Measurements from ENCODE around the gene OR2Y1.
"Not testable (repeated sequence)": the region's sequence is repeated elsewhere in the genome, so short reads cannot be mapped to it uniquely, and the experiment has no call there.

Gene OR2Y1, protein sequence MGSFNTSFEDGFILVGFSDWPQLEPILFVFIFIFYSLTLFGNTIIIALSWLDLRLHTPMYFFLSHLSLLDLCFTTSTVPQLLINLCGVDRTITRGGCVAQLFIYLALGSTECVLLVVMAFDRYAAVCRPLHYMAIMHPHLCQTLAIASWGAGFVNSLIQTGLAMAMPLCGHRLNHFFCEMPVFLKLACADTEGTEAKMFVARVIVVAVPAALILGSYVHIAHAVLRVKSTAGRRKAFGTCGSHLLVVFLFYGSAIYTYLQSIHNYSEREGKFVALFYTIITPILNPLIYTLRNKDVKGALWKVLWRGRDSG

GRCh38 chr5:180739958-180740357 is at the start of gene OR2Y1:
Gene OR2Y1 (minus strand): TSS chr5:180740058. CDS start chr5:180740058, 0 bp downstream.
- no peak for DNase-seq (ENCODE audit: low spot score)

GRCh38 chr5:180788651-180789410 is 49.0 kb upstream of the OR2Y1 start:
- DNase-seq (ENCODE audit: low spot score): not testable (repeated sequence)

DNA sequence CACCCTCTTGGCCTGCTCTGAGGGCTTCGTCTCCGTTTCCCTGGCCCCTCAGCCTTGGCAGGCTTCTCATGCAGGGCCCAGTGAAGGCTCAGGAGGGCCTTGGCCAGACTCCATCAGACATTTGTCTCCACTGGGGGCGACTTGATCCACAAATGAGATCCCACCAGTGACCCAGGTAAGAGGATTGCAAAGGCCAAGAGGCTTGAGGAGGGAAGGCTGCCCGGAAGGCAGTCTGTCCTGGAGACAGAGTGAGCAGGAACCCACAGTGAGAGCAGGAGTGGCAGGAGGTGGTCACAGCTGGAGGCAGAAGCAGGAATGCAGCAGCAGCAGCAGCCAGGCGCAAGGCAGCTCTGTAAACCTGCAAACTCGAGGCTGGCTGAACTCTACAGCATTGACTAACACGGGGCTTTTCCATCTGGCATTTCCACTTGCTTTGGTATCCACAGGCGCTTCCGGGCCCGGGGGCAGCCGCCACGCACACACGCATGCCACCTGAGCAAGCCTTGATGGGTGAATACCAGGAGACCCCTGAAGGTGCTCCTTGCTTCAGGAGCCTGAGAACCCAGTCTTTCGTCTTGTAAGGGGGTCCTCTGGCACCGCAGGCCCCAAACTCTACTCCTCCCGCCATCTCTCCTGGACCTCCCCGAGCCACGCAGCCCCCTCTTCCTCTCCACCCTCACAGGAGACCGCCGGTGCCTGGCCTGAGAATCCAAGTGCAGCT is 48.0 kb upstream of the OR2Y1 start:
- no peak for DNase-seq (ENCODE audit: low spot score)

- DNase-seq (ENCODE audit: low spot score): peak; percentile 8
Observed at GRCh38 chr5:180786531-180787398, 46.9 kb upstream of the OR2Y1 start.

DNA sequence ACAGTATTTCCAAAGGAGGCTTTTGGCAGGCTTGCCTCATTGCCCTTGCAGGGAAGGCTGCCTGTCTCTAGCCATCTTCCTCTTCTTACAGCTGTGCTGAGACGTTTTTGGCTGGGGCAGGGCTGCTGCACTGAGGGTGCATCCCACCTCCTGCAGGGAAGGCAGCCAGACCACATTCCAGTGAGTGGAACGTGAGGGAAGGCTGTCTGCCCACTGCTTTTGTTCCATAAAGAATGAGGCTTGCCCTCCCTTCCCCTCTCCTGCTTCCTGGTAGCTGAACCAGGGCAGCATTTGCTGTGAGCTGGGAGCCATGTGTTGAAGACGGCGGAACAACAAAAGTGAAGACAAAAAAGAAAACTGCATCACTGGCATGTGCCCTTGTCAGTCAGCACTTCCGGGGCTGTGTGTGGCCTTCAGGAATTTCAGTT is 46.0 kb upstream of the OR2Y1 start:
- peak; percentile 72 for DNase-seq (ENCODE audit: low spot score)

- DNase-seq (ENCODE audit: low spot score): peak; percentile 63
Observed at GRCh38 chr5:180785121-180785781, 45.4 kb upstream of the OR2Y1 start.

GRCh38 chr5:180784497-180785097 is 44.7 kb upstream of the OR2Y1 start:
- DNase-seq (ENCODE audit: low spot score): peak; percentile 89

DNA sequence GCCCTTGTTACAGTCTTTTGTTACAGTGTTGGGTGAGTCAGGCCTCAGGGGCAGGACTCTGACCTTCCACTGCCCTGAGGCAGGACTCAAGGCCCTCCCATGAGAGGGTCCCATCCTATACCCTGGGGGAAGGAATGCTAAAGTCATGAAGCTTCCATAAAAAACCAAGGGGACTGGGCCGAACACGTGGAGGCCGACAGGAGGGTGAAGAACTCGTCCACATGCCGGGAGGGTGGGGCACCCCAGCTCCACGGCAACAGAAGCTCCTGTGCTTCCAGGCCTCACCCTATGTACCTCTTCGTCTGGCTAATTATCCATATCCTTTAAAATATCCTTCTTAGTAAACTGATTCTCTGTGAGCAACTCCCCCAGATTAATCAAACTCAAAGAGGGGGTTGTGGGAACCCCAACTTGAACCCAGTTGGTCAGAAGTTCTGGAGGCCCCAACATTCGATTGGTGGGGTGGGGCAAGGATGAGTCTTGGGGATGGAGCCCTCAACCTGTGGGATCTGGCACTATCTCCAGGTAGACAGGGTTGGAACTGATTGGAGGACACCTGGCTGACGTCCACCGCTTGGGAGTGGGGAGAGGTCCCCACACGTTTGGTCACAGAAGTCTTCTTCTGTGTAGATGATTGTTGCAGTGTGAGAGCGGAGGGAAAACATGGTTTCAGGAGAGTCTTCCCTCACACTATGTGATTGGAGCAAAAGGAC is 43.6 kb upstream of the OR2Y1 start:
- DNase-seq (ENCODE audit: low spot score): no peak

DNA sequence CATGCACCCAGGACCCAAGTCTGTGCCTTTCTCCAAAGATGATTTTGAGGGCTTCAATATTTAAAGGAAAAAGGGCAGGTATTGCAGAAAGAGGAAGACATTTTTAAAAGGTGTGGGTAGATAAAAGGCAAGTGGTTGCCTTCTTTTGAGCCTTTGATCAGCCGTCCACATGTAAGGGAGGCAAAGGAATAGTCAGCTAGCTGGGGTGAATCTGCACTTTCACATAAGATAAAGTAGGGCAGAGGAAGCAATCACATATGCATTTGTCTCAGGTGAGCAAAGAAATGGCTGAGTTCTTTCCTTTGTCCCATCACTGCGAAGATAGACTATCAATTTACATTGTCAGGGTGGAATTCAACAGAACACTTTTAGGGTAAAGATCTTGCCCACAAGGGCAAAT is 42.9 kb upstream of the OR2Y1 start:
- DNase-seq (ENCODE audit: low spot score): no peak

DNA sequence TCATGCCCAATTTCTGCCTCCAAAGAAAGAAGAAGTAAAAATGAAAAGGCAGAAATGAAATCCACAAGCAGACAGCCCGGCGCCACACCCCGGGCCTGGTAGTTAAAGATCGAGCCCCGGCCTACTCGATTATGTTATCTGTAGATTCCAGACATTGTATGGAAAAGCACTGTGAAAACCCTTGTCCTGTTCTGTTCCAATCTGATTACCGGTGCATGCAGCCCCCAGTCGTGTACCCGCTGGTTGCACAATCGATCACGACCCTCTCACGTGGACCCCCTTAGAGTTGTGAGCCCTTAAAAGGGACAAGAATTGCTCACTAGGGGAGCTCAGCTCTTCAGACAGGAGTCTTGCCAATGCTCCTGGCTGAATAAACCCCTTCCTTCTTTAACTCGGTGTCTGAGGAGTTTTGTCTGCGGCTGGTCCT is 42.1 kb upstream of the OR2Y1 start:
- not testable (repeated sequence) for DNase-seq (ENCODE audit: low spot score)

GRCh38 chr5:180779985-180780610 is 40.2 kb upstream of the OR2Y1 start:
- DNase-seq (ENCODE audit: low spot score): no peak

DNA sequence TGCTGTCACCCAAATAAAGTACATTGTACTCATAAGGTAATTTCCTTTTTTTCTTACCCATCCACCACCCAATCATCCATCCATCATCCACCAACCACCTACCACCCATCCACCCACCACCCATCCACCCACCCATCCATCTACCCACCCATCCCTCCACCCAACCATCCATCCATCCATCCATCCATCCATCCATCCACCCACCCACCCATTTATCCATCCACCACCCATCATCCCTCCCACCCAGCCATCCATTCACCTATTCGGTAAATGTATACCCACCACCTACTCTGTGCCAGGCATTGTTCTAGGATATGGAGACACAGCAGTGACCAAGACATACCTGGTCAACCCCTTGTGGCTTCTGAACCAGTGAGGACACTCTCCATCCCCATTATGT is 37.6 kb upstream of the OR2Y1 start:
- no peak for DNase-seq (ENCODE audit: low spot score)

- DNase-seq (ENCODE audit: low spot score): no peak
Observed at GRCh38 chr5:180776376-180776775, 36.5 kb upstream of the OR2Y1 start.

DNA sequence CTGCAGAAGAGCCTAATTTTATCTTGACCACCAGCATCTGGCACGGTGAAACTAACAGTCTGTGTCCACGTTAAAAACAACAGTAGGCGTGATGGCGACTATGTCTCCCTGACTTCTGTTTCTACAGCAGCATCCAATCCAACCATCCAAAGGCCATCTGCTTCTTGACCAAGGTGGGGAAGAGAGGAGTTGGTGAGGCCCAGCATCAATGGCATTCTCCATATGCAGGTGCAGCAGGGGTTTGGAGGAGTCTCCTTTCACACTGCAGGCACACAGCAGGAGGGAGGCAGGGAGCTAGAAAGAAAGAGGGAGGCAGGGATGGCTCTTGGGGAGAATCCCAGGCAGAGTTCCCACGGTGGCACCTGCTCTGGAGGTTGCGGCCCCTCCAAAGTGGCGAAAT is 35.8 kb upstream of the OR2Y1 start:
- DNase-seq (ENCODE audit: low spot score): no peak

- DNase-seq (ENCODE audit: low spot score): no peak
Observed at GRCh38 chr5:180771839-180772238, 32.0 kb upstream of the OR2Y1 start.

DNA sequence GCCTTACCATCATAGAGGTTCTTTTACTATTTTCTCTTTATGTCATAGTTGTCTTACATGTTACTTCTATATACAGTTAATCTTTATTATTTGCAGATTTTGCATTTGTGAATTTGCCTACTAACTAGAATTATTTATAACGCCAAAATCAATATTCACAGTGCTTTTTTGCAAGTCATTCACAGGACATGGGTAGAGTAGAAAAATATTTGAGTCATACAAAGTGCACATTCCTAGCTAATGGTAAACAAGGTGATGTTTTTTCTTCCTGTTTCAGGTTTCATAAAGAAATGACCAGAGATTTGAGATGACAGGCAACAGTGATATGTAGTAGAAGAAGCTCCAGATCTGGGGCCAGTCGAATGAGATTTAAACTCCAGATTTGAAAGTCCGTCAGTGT is 30.0 kb upstream of the OR2Y1 start:
- no peak for DNase-seq (ENCODE audit: low spot score)

GRCh38 chr5:180755601-180756000 is 15.7 kb upstream of the OR2Y1 start:
- DNase-seq (ENCODE audit: low spot score): no peak

DNA sequence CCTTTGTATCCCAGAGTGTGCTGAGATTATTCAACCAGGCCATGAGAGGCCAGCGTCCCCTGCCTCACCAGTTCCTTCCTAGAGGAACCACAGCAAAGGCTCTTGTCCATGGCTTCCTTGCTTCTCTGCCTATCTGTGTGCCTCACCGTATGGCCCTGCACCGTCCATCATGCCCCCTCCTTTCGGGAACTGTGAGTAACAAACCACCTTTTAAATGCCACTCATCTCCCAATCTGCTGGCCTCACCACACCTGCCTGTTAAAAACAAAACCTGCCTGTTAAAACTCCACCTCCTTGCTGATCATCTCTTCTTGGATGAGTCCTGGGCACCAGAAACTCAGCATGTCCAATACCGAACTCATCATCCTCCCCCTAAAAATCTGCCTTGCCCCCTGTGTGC is 4.4 kb upstream of the OR2Y1 start:
- DNase-seq (ENCODE audit: low spot score): no peak

DNA sequence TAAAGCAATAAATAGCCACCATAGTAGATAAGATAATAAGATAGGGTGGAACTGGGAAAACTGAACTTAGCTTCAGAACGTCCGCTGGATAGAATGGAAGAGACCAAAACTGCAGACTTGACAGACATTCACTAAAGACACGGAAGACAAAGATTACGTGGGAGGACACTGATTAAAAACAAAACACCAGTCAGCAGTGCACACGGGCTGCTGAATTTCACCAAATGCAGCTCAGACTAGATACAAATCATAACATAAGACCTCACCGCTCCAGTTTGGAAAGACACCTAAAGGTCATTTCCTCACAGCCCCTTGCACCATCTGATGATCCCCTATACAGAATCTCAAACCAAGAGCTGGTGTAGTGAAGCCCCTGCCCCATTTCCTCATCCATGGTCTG is 2.9 kb upstream of the OR2Y1 start:
- no peak for DNase-seq (ENCODE audit: low spot score)

- DNase-seq (ENCODE audit: low spot score): not testable (repeated sequence)
Observed at GRCh38 chr5:180740953-180741352, 1.1 kb upstream of the OR2Y1 start.
